WTC11 (cell line): ENCODE measurements around the gene PKIG. TPM values are rescaled to one million over a fixed set of nuclear protein-coding genes. Genes with fewer than 3 reads are reported as not detected.
A peak's percentile ranks its signal among the peaks of the same experiment; 100 is the strongest.

Experiments
- ATAC-seq: fragments of 200-7000 bp; cut with Tn5 transposase; 2 replicates; pipeline ENCODE4 v1.10.0; 2021; ENCODE audit warnings: mild to moderate bottlenecking, moderate library complexity
- CTCF ChIA-PET: fragments of 300-600 bp; sonication (Branson Sonifier 250); formaldehyde crosslinking; loops from one replicate; lab custom pipeline; 2021; ENCODE audit warnings: antibody characterized with exemption; lab: Charles Lee
- POLR2A ChIA-PET: fragments of 350-600 bp; sonication (Branson Sonifier 250); formaldehyde crosslinking; loops from one replicate; lab custom pipeline; 2021; ENCODE audit warnings: antibody characterized with exemption; lab: Charles Lee
- DNase-seq: peaks from one replicate; pipeline ENCODE4 v3.0.0; 2021; ENCODE audit warnings: low spot score
- H3K27ac Mint-ChIP-seq: 2 replicates; pipeline ENCODE4 v1.8.0; 2021; ENCODE audit warnings: mixed read lengths
- H3K27me3 Mint-ChIP-seq: 2 replicates; pipeline ENCODE4 v1.8.0; 2021; ENCODE audit warnings: low read depth, mild to moderate bottlenecking, moderate library complexity, mixed read lengths
- H3K36me3 Mint-ChIP-seq: 2 replicates; pipeline ENCODE4 v1.8.0; 2021; ENCODE audit warnings: mixed read lengths
- H3K4me1 Mint-ChIP-seq: 2 replicates; pipeline ENCODE4 v1.8.0; 2022; ENCODE audit warnings: mixed read lengths
- H3K4me3 Mint-ChIP-seq: 2 replicates; pipeline ENCODE4 v1.8.0; 2021; ENCODE audit warnings: mild to moderate bottlenecking, moderate library complexity, mixed read lengths
- H3K9me3 Mint-ChIP-seq: 2 replicates; pipeline ENCODE4 v1.8.0; 2021; ENCODE audit warnings: mixed read lengths
- ATF1 ChIP-seq: sonication (generic); formaldehyde crosslinking; IDR thresholded peaks from 2 replicates; pipeline ENCODE4 v1.8.1; 2023; ENCODE audit warnings: mild to moderate bottlenecking, moderate library complexity, missing genetic modification reagents
- ATF6 ChIP-seq: sonication (generic); formaldehyde crosslinking; IDR thresholded peaks from 2 replicates; pipeline ENCODE4 v1.8.1; 2023; ENCODE audit warnings: mild to moderate bottlenecking, missing genetic modification reagents
- CBFB ChIP-seq: sonication (generic); formaldehyde crosslinking; IDR thresholded peaks from 2 replicates; pipeline ENCODE4 v1.8.1; 2022; ENCODE audit warnings: mild to moderate bottlenecking, low read depth, missing genetic modification reagents
- CDX4 ChIP-seq: fragments of 250-450 bp; sonication (Bioruptor Pico); IDR thresholded peaks from 2 replicates; pipeline ENCODE4 v1.9.0; 2021; ENCODE audit warnings: moderate library complexity, mild to moderate bottlenecking, inconsistent platforms, borderline replicate concordance
- CREB1 ChIP-seq: sonication (generic); formaldehyde crosslinking; IDR thresholded peaks from 2 replicates; pipeline ENCODE4 v1.8.0; 2023; ENCODE audit warnings: mild to moderate bottlenecking, missing genetic modification reagents
- FOXK1 ChIP-seq: sonication (generic); formaldehyde crosslinking; IDR thresholded peaks from 2 replicates; pipeline ENCODE4 v1.8.0; 2022; ENCODE audit warnings: mild to moderate bottlenecking, moderate library complexity, missing genetic modification reagents
- FOXP4 ChIP-seq: sonication (generic); formaldehyde crosslinking; IDR thresholded peaks from 2 replicates; pipeline ENCODE4 v1.8.0; 2022; ENCODE audit warnings: mild to moderate bottlenecking, missing genetic modification reagents
- GABPB1 ChIP-seq: sonication (generic); formaldehyde crosslinking; IDR thresholded peaks from 2 replicates; pipeline ENCODE4 v1.8.1; 2023; ENCODE audit warnings: mild to moderate bottlenecking, missing genetic modification reagents
- GRHL2 ChIP-seq: fragments of 250-450 bp; sonication (Bioruptor Pico); IDR thresholded peaks from 2 replicates; pipeline ENCODE4 v1.8.0; 2022; ENCODE audit warnings: mild to moderate bottlenecking, moderate library complexity; ENCODE audit not compliant: insufficient replicate concordance, severe bottlenecking
- HMGA2 ChIP-seq: fragments of 250-450 bp; sonication (Bioruptor Pico); IDR thresholded peaks from 2 replicates; pipeline ENCODE4 v1.4.0; 2021; ENCODE audit warnings: mild to moderate bottlenecking, moderate library complexity
- HMGXB4 ChIP-seq: sonication (generic); formaldehyde crosslinking; IDR thresholded peaks from 2 replicates; pipeline ENCODE4 v1.8.1; 2023; ENCODE audit warnings: mild to moderate bottlenecking, moderate library complexity, missing genetic modification reagents
- JUN ChIP-seq: sonication (generic); formaldehyde crosslinking; IDR thresholded peaks from 2 replicates; pipeline ENCODE4 v1.8.0; 2023; ENCODE audit warnings: mild to moderate bottlenecking, missing genetic modification reagents
- KAT7 ChIP-seq: sonication (generic); formaldehyde crosslinking; IDR thresholded peaks from 2 replicates; pipeline ENCODE4 v1.8.1; 2023; ENCODE audit warnings: missing genetic modification reagents, mild to moderate bottlenecking, borderline replicate concordance
- MYBL2 ChIP-seq: sonication (generic); formaldehyde crosslinking; IDR thresholded peaks from 2 replicates; pipeline ENCODE4 v1.8.1; 2023; ENCODE audit warnings: mild to moderate bottlenecking, moderate library complexity, missing genetic modification reagents
- NFATC4 ChIP-seq: fragments of 250-450 bp; sonication (Bioruptor Pico); IDR thresholded peaks from 2 replicates; pipeline ENCODE4 v1.9.0; 2021; ENCODE audit warnings: mild to moderate bottlenecking
- NR1H2 ChIP-seq: sonication (generic); formaldehyde crosslinking; IDR thresholded peaks from 2 replicates; pipeline ENCODE4 v1.9.0; 2021; ENCODE audit warnings: mild to moderate bottlenecking, moderate library complexity, missing genetic modification reagents
- RELA ChIP-seq: sonication (generic); formaldehyde crosslinking; IDR thresholded peaks from 2 replicates; pipeline ENCODE4 v1.8.1; 2022; ENCODE audit warnings: missing genetic modification reagents, mild to moderate bottlenecking, borderline replicate concordance
- SP1 ChIP-seq: sonication (generic); formaldehyde crosslinking; conservative IDR thresholded peaks from 2 replicates; pipeline ENCODE4 v1.8.1; 2022; ENCODE audit warnings: missing genetic modification reagents
- TP53 ChIP-seq: sonication (generic); formaldehyde crosslinking; IDR thresholded peaks from 2 replicates; pipeline ENCODE4 v1.8.1; 2023; ENCODE audit warnings: mild to moderate bottlenecking, missing genetic modification reagents
- ZNF232 ChIP-seq: sonication (generic); formaldehyde crosslinking; IDR thresholded peaks from 2 replicates; pipeline ENCODE4 v1.8.0; 2022; ENCODE audit warnings: mild to moderate bottlenecking, missing genetic modification reagents
- ZNF396 ChIP-seq: fragments of 250-450 bp; sonication (Bioruptor Pico); IDR thresholded peaks from 2 replicates; pipeline ENCODE4 v1.8.0; 2021; ENCODE audit warnings: mild to moderate bottlenecking, moderate library complexity, borderline replicate concordance
- ZNF416 ChIP-seq: fragments of 250-450 bp; sonication (Bioruptor Pico); IDR thresholded peaks from 2 replicates; pipeline ENCODE4 v1.9.0; 2021; ENCODE audit warnings: mild to moderate bottlenecking, inconsistent platforms
- ZNF425 ChIP-seq: fragments of 250-450 bp; sonication (Bioruptor Pico); conservative IDR thresholded peaks from 2 replicates; pipeline ENCODE4 v1.9.0; 2021; ENCODE audit warnings: mild to moderate bottlenecking
- total RNA-seq: library from RNA; stranded (reverse); gene quantifications from 3 replicates; pipeline ENCODE4 v1.2.3, GENCODE V29; 2021

The PKIG gene
- total RNA-seq, 1 experiment from 2014 or later = 22.7 TPM

- H3K27me3 Mint-ChIP-seq = peaks cover 77% of the 10 kb centered on the region
- H3K4me3 Mint-ChIP-seq = no peak overlapping the region
- CTCF ChIA-PET = interaction anchor here (0.7 to 2.7 kb wide), 6 partner anchors 10 to 1077 kb away, joined by 3 to 13 read pairs (median 4); no protein-coding TSS in a partner anchor
- H3K36me3 Mint-ChIP-seq = peaks cover 50% of the 10 kb centered on the region
- TF ChIP-seq ZNF396 (CRISPR knock-in tag) = no peak
- TF ChIP-seq, all 79 proteins: peak for 0
- ATAC-seq = 0 out of 2 replicates have a peak, but pooled peaks have one; percentile 38
- DNase-seq = peak; percentile 60
- no peaks in the 10 kb centered on the region for H3K9me3 Mint-ChIP-seq
- POLR2A ChIA-PET = no interaction called here
- H3K27ac Mint-ChIP-seq = no peak overlapping the region
- peaks cover 36% of the 10 kb centered on the region for H3K4me1 Mint-ChIP-seq
Observed at GRCh38 chr20:44616604-44616964, 34.2 kb downstream of the PKIG start.

GRCh38 chr20:44618318-44618731 is 35.9 kb downstream of the PKIG start:
- DNase-seq (no peak), ATAC-seq (no peak)
- peaks cover 65% of the 10 kb centered on the region for H3K36me3 Mint-ChIP-seq
- no peak overlapping the region for H3K4me3 Mint-ChIP-seq
- H3K4me1 Mint-ChIP-seq = peaks cover 36% of the 10 kb centered on the region
- ChIA-PET CTCF (interaction anchor here (0.9 to 2.7 kb wide), 4 partner anchors 15 to 65 kb away, joined by 3 to 13 read pairs (median 4); no protein-coding TSS in a partner anchor), POLR2A (no interaction called here)
- no peaks in the 10 kb centered on the region for H3K9me3 Mint-ChIP-seq
- peaks cover 95% of the 10 kb centered on the region for H3K27me3 Mint-ChIP-seq
- no peak for TF ChIP-seq FOXP4 (CRISPR knock-in tag)
- TF ChIP-seq TP53 (CRISPR knock-in tag) = no peak
- no peak for TF ChIP-seq ZNF232
- no peak for TF ChIP-seq ZNF416 (CRISPR knock-in tag)
- TF ChIP-seq GABPB1 (CRISPR knock-in tag) = no peak
- TF ChIP-seq HMGA2 (CRISPR knock-in tag) = no peak
- no peak for TF ChIP-seq GRHL2
- TF ChIP-seq SP1 (CRISPR knock-in tag) = no peak
- TF ChIP-seq CREB1 (CRISPR knock-in tag) = no peak
- TF ChIP-seq ATF1 (CRISPR knock-in tag) = no peak
- TF ChIP-seq MYBL2 (CRISPR knock-in tag) = no peak
- no peak for TF ChIP-seq ATF6
- TF ChIP-seq ZNF425 (CRISPR knock-in tag) = no peak
- no peak overlapping the region for H3K27ac Mint-ChIP-seq

GRCh38 chr20:44619294-44619693 is 36.9 kb downstream of the PKIG start:
- POLR2A ChIA-PET = no interaction called here
- TF ChIP-seq KAT7 (CRISPR knock-in tag) (no peak), ATF1 (CRISPR knock-in tag) (no peak), CBFB (no peak), NFATC4 (no peak), FOXK1 (CRISPR knock-in tag) (no peak), HMGXB4 (CRISPR knock-in tag) (no peak), CDX4 (CRISPR knock-in tag) (no peak), NR1H2 (CRISPR knock-in tag) (no peak), RELA (no peak), JUN (no peak)
- TF ChIP-seq, all 79 proteins: peak for 0
- Mint-ChIP-seq H3K4me1 (peaks cover 36% of the 10 kb centered on the region), H3K27ac (no peak overlapping the region), H3K36me3 (peaks cover 63% of the 10 kb centered on the region), H3K27me3 (peaks cover 97% of the 10 kb centered on the region), H3K9me3 (no peaks in the 10 kb centered on the region), H3K4me3 (no peak overlapping the region)
- ATAC-seq (no peak), DNase-seq (no peak)
- CTCF ChIA-PET = interaction anchor here (0.9 kb wide), 1 partner anchor 16 kb away, joined by 3 read pairs; no protein-coding TSS in a partner anchor
